BJ (cell line): ENCODE measurements around the gene ATF1. TPM values are rescaled to one million over a fixed set of nuclear protein-coding genes. Genes with fewer than 3 reads are reported as not detected.
"Not testable (repeated sequence)": the region's sequence is repeated elsewhere in the genome, so short reads cannot be mapped to it uniquely, and the experiment has no call there.

ENCODE experiments used
- CTCF ChIA-PET: fragments of 350-600 bp; formaldehyde crosslinking; extraction: SDS; loops from one replicate; lab custom pipeline; 2021; ENCODE audit warnings: antibody characterized with exemption, inconsistent platforms; lab: Yijun Ruan, JAX
- POLR2A ChIA-PET: fragments of 300-600 bp; sonication (Branson Sonifier 250); formaldehyde crosslinking; extraction: SDS; loops from one replicate; lab custom pipeline; 2021; ENCODE audit warnings: antibody characterized with exemption; lab: Charles Lee
- DNase-seq: peaks from one replicate; pipeline ENCODE4 v3.0.0-alpha.2; 2011; ENCODE audit warnings: low read depth
- H3K27me3 ChIP-seq: 2 replicates; pipeline ENCODE4 v1.6.0; 2011; ENCODE audit warnings: low read length; ENCODE audit not compliant: control insufficient read depth, insufficient read depth
- H3K36me3 ChIP-seq: 2 replicates; pipeline ENCODE4 v1.5.1; 2011; ENCODE audit warnings: low read length; ENCODE audit not compliant: control insufficient read depth, insufficient read depth
- H3K4me3 ChIP-seq: 2 replicates; pipeline ENCODE4 v1.5.1; 2011; ENCODE audit warnings: low read depth, mild to moderate bottlenecking, control low read depth, low read length
- CTCF ChIP-seq: IDR thresholded peaks from 2 replicates; pipeline ENCODE4 v1.5.1; 2011; ENCODE audit warnings: low read depth, mild to moderate bottlenecking, control low read depth, inconsistent platforms, low read length, moderate library complexity; ENCODE audit not compliant: insufficient read depth
- polyA plus RNA-seq: library from polyadenylated mRNA; depleted of rRNA; stranded (reverse); fragments of >200 nt; gene quantifications from 2 replicates; pipeline ENCODE4 v1.2.3, GENCODE V29; 2011; rRNA removed
- small RNA-seq: library from RNA; depleted of rRNA; stranded (forward); fragments of <200 nt; gene quantifications from one replicate; pipeline ENCODE3, GENCODE V24; 2012; ENCODE audit warnings: low replicate concordance, low read depth; ENCODE audit not compliant: insufficient read length

Gene ATF1
- polyA plus RNA-seq, 1 experiment, result 72.5 TPM

GRCh38 chr12:50859621-50860310, 95.9 kb downstream of the ATF1 start:
- no peak for TF ChIP-seq CTCF
- POLR2A ChIA-PET, result no interaction called here

GRCh38 chr12:50862316-50862715, 98.4 kb downstream of the ATF1 start:
- no peaks in the 10 kb centered on the region for H3K27me3 ChIP-seq
- CTCF ChIA-PET, result interaction anchor here (0.7 kb wide), 1 partner anchor 23 kb away, joined by 3 read pairs; no protein-coding TSS in a partner anchor
- no peak overlapping the region for H3K4me3 ChIP-seq
- POLR2A ChIA-PET, result no interaction called here
- no peaks in the 10 kb centered on the region for H3K36me3 ChIP-seq
- DNase-seq, result peak; percentile 28
- TF ChIP-seq CTCF, result no peak

More at GRCh38 chr12:50859621-50860310, 95.9 kb downstream of the ATF1 start:
- Histone ChIP-seq H3K27me3 (no peaks in the 10 kb centered on the region), H3K36me3 (no peaks in the 10 kb centered on the region), H3K4me3 (no peak overlapping the region)
- no peak for DNase-seq
- CTCF ChIA-PET, result no interaction called here

GRCh38 chr12:50865266-50865665, 101.4 kb downstream of the ATF1 start:
- no peaks in the 10 kb centered on the region for H3K36me3 ChIP-seq
- ChIA-PET POLR2A (no interaction called here), CTCF (no interaction called here)
- H3K27me3 ChIP-seq, result no peaks in the 10 kb centered on the region
- DNase-seq, result no peak
- no peak for TF ChIP-seq CTCF
- no peak overlapping the region for H3K4me3 ChIP-seq

GRCh38 chr12:50868881-50869280, 105.0 kb downstream of the ATF1 start:
- CTCF ChIA-PET, result interaction anchor here (0.6 kb wide), 1 partner anchor 452 kb away, joined by 3 read pairs; no protein-coding TSS in a partner anchor
- POLR2A ChIA-PET, DNase-seq, H3K36me3 ChIP-seq, H3K4me3 ChIP-seq, H3K27me3 ChIP-seq: not testable (repeated sequence)

Small RNAs within 50 kb of the gene (small RNA-seq; reads per million reads assigned to genes)
- gene AC013244.2, result not detected
- gene RF00019, result not detected
- not detected for gene RN7SL519P

Other genes with a start within 250 kb of the ATF1 start
- not detected in 2 replicates for gene TMPRSS12, start 78.8 kb downstream of the ATF1 start, polyA plus RNA-seq
- gene HIGD1C, start 188.4 kb downstream of the ATF1 start, polyA plus RNA-seq, result not detected in 2 replicates